ENCODE measurements around the gene LNPEP. TPM values are rescaled to one million over a fixed set of nuclear protein-coding genes. Genes with fewer than 3 reads are reported as not detected.

The LNPEP gene
- polyA plus RNA-seq (2013, experiment 1 of 2), result 10.2 TPM
- polyA plus RNA-seq (2013, experiment 2 of 2), result 10.3 TPM

DNA sequence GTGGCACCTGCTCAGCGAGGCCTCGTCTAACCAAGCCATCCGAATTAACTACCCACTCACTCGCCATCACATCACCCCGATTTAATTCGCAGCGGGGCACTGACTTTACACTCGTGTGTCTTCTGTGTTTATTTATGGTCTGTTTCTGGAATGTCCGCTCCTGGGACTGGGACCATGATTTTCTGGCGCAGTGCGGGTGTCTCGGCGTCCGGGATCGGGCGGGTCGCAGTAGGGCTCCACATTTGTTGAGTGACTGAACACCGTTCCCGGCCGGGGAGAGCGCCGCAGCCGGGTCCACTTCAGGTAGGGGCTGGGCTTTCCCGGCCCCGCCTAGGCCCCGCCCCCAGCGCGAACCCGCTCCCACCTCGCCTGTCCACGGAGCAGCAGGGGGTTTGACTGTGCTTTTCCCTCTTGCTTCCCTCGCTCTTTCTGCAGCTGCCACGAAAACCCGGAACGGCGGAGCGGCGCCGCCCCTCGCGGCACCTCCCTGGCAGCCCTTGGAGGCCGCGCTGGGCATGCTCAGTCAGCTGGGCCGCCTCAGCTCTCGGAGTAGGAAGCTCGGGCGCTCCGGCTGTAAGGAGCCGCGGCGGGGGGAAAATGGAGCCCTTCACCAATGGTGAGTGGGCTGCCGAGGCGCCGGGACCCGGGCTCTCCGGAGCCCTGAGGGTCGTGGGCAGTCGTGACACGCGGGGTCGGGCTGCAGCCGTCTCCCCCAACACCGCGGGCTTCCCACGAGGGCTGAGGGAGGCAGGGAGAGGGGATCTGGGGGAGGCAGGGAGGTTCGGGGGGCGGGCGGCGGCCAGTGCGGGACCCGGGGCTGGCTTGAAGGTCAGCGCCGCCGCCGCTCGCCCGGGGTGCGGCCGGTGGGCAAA lies at the start of gene LNPEP:
LNPEP (plus strand) TSS at position 522 of the 872 bp plus-strand sequence; CDS start at position 598, 76 bp downstream.
- Histone ChIP-seq H4K91ac (ENCODE audit: low read length) (peak within 1 kb of the TSS; percentile 98), H4K8ac (ENCODE audit: low read length) (peak within 1 kb of the TSS; percentile 98), H3K27ac (ENCODE audit: low read length, poor library complexity, severe bottlenecking) (peak within 1 kb of the TSS; percentile 100), H3K9me3 (ENCODE audit: control insufficient read depth, low read length) (no peaks in the 10 kb centered on the region), H3K36me3 (ENCODE audit: control insufficient read depth in 1 of 2, insufficient read depth in 2 of 2, low read depth in 1 of 2, low read length in 2 of 2) (no peaks in the 10 kb centered on the region), H2BK120ac (ENCODE audit: low read depth, low read length) (peak within 1 kb of the TSS; percentile 90), H3K14ac (ENCODE audit: low read length in 2 of 2) (peak within 1 kb of the TSS; percentile 25 to 98), H3K4ac (ENCODE audit: low read depth in 1 of 2, low read length in 2 of 2) (peak within 1 kb of the TSS; percentile 5 to 90), H3K4me1 (ENCODE audit: control insufficient read depth, insufficient read depth, low read depth, low read length) (peaks cover 3% of the 10 kb centered on the region), H3K4me3 (ENCODE audit: insufficient read depth in 1 of 2, low read depth in 1 of 2, low read length in 2 of 2) (peak within 1 kb of the TSS; percentile 84 to 97), H2AFZ (ENCODE audit: low read depth, low read length) (peak within 1 kb of the TSS; percentile 94), H3K9ac (ENCODE audit: low read length) (peak within 1 kb of the TSS; percentile 95), H3K18ac (ENCODE audit: low read depth in 1 of 2, low read length in 2 of 2) (peak within 1 kb of the TSS; percentile 98), H3K23ac (ENCODE audit: low read length in 2 of 2) (peak within 1 kb of the TSS in 1 of 2 experiments; percentile 2), H2BK5ac (ENCODE audit: low read depth, low read length, poor library complexity, severe bottlenecking) (peak within 1 kb of the TSS; percentile 95), H2BK15ac (ENCODE audit: low read depth, poor library complexity, severe bottlenecking) (peak within 1 kb of the TSS; percentile 95), H3K27me3 (ENCODE audit: control insufficient read depth in 1 of 2, insufficient read depth in 1 of 2, low read length in 2 of 2) (no peaks in the 10 kb centered on the region), H3K4me2 (ENCODE audit: low read length, poor library complexity, severe bottlenecking) (peak within 1 kb of the TSS; percentile 89), H3K79me1 (replicated peaks; ENCODE audit: low read length, poor library complexity, severe bottlenecking) (peaks cover 5% of the 10 kb centered on the region), H2BK12ac (ENCODE audit: low read length in 2 of 2) (peak within 1 kb of the TSS; percentile 89 to 97), H2AK5ac (ENCODE audit: low read length, severe bottlenecking) (peak within 1 kb of the TSS; percentile 16)
- WGBS, result under 1% methylated on average over 68 of the region's 79 CpGs
- DNase-seq, result peak; percentile 98

DNA sequence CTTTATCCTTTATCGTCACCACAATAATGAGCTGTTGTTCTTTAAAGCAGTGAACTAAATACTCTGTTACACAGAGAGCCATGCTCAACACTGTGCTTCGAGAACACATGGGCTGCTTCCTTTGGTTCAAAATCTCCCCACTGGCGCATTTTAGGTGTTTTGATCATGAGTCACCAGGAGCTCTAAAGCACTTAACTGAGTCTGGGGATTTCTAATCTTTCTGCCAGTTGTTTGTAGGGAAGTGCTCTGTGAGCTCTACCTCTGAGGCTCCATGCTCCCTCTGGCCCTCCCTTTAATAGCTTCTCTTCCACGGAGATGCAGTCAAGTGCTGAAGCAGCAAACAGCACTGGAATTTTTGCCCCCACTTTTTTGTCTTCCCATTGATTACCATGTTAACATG lies 42.5 kb upstream of the LNPEP start:
- Histone ChIP-seq H3K4me3 (ENCODE audit: insufficient read depth in 1 of 2, low read depth in 1 of 2, low read length in 2 of 2) (no peak overlapping the region), H3K9me3 (ENCODE audit: control insufficient read depth, low read length) (no peaks in the 10 kb centered on the region), H3K14ac (ENCODE audit: low read length in 2 of 2) (no peak overlapping the region), H2BK5ac (ENCODE audit: low read depth, low read length, poor library complexity, severe bottlenecking) (no peak overlapping the region), H2AFZ (ENCODE audit: low read depth, low read length) (no peak overlapping the region), H3K9ac (ENCODE audit: low read length) (no peak overlapping the region), H2BK15ac (ENCODE audit: low read depth, poor library complexity, severe bottlenecking) (no peak overlapping the region), H3K27ac (ENCODE audit: low read length, poor library complexity, severe bottlenecking) (peak overlapping the region; percentile 17), H3K79me1 (replicated peaks; ENCODE audit: low read length, poor library complexity, severe bottlenecking) (peaks cover 1% of the 10 kb centered on the region), H4K8ac (ENCODE audit: low read length) (no peak overlapping the region), H2BK120ac (ENCODE audit: low read depth, low read length) (no peak overlapping the region), H4K91ac (ENCODE audit: low read length) (no peak overlapping the region), H3K4ac (ENCODE audit: low read depth in 1 of 2, low read length in 2 of 2) (peak overlapping the region in 1 of 2 experiments; percentile 24), H3K27me3 (ENCODE audit: control insufficient read depth in 1 of 2, insufficient read depth in 1 of 2, low read length in 2 of 2) (no peaks in the 10 kb centered on the region), H3K4me1 (ENCODE audit: control insufficient read depth, insufficient read depth, low read depth, low read length) (peaks cover 3% of the 10 kb centered on the region), H2BK12ac (ENCODE audit: low read length in 2 of 2) (no peak overlapping the region), H3K36me3 (ENCODE audit: control insufficient read depth in 1 of 2, insufficient read depth in 2 of 2, low read depth in 1 of 2, low read length in 2 of 2) (peaks cover 6 to 82% of the 10 kb centered on the region in 2 experiments), H3K4me2 (ENCODE audit: low read length, poor library complexity, severe bottlenecking) (no peak overlapping the region), H3K18ac (ENCODE audit: low read depth in 1 of 2, low read length in 2 of 2) (no peak overlapping the region), H3K23ac (ENCODE audit: low read length in 2 of 2) (no peak overlapping the region), H2AK5ac (ENCODE audit: low read length, severe bottlenecking) (no peak overlapping the region)
- DNase-seq, result peak; percentile 81
- 23% methylated on average over 4 of the region's 4 CpGs for WGBS

DNA sequence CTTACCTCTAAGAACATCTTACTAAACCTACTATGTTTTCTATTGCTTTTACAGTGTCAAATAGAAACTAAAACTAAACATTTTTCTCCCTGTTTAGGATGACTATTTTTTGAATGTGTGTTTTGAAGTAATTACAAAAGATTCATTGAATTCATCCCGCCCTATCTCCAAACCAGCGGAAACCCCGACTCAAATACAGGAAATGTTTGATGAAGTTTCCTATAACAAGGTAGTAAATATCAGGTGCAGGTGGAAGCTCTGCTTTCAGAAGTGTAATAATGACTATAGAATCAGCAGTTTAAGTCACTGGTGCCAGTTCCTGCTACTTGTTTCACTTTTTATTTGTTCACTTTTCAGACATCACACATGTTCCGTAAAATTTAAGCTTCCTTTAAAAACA lies 39.6 kb upstream of the LNPEP start:
- Histone ChIP-seq H3K27me3 (ENCODE audit: control insufficient read depth in 1 of 2, insufficient read depth in 1 of 2, low read length in 2 of 2) (no peaks in the 10 kb centered on the region), H3K27ac (ENCODE audit: low read length, poor library complexity, severe bottlenecking) (no peak overlapping the region), H4K91ac (ENCODE audit: low read length) (no peak overlapping the region), H3K9me3 (ENCODE audit: control insufficient read depth, low read length) (no peaks in the 10 kb centered on the region), H2BK5ac (ENCODE audit: low read depth, low read length, poor library complexity, severe bottlenecking) (no peak overlapping the region), H3K4me2 (ENCODE audit: low read length, poor library complexity, severe bottlenecking) (no peak overlapping the region), H3K14ac (ENCODE audit: low read length in 2 of 2) (no peak overlapping the region), H4K8ac (ENCODE audit: low read length) (no peak overlapping the region), H3K23ac (ENCODE audit: low read length in 2 of 2) (no peak overlapping the region), H3K18ac (ENCODE audit: low read depth in 1 of 2, low read length in 2 of 2) (no peak overlapping the region), H3K4ac (ENCODE audit: low read depth in 1 of 2, low read length in 2 of 2) (no peak overlapping the region), H3K9ac (ENCODE audit: low read length) (no peak overlapping the region), H3K79me1 (replicated peaks; ENCODE audit: low read length, poor library complexity, severe bottlenecking) (peaks cover 1% of the 10 kb centered on the region), H2AFZ (ENCODE audit: low read depth, low read length) (no peak overlapping the region), H2BK15ac (ENCODE audit: low read depth, poor library complexity, severe bottlenecking) (no peak overlapping the region), H3K36me3 (ENCODE audit: control insufficient read depth in 1 of 2, insufficient read depth in 2 of 2, low read depth in 1 of 2, low read length in 2 of 2) (peaks cover 3 to 78% of the 10 kb centered on the region in 2 experiments), H2BK12ac (ENCODE audit: low read length in 2 of 2) (no peak overlapping the region), H2BK120ac (ENCODE audit: low read depth, low read length) (no peak overlapping the region), H3K4me3 (ENCODE audit: insufficient read depth in 1 of 2, low read depth in 1 of 2, low read length in 2 of 2) (no peak overlapping the region), H3K4me1 (ENCODE audit: control insufficient read depth, insufficient read depth, low read depth, low read length) (peaks cover 3% of the 10 kb centered on the region), H2AK5ac (ENCODE audit: low read length, severe bottlenecking) (no peak overlapping the region)
- DNase-seq, result no peak
- WGBS, result 100% methylated on average over 3 of the region's 4 CpGs

DNA sequence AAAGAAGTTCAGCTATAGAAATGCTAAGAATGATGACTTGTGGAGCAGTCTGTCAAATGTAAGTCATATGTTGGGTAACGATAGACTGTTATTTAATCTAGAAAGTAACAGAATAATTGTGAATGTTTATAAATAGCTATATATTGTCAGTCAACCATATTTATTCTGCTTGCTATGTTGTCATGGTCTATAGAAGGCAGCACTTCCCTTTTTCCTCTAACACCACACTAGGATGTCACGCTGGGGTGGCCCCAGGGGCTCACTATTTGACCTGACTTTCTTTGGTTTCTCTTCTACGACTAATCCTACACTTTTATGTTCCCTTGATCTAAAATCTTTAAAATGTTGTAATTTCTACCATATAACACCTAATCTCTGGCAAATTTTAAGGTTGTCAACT lies 39.1 kb upstream of the LNPEP start:
- Histone ChIP-seq H3K27ac (ENCODE audit: low read length, poor library complexity, severe bottlenecking) (no peak overlapping the region), H2BK15ac (ENCODE audit: low read depth, poor library complexity, severe bottlenecking) (no peak overlapping the region), H3K18ac (ENCODE audit: low read depth in 1 of 2, low read length in 2 of 2) (no peak overlapping the region), H2BK5ac (ENCODE audit: low read depth, low read length, poor library complexity, severe bottlenecking) (no peak overlapping the region), H3K23ac (ENCODE audit: low read length in 2 of 2) (no peak overlapping the region), H3K36me3 (ENCODE audit: control insufficient read depth in 1 of 2, insufficient read depth in 2 of 2, low read depth in 1 of 2, low read length in 2 of 2) (peaks cover 3 to 83% of the 10 kb centered on the region in 2 experiments), H3K4me2 (ENCODE audit: low read length, poor library complexity, severe bottlenecking) (no peak overlapping the region), H4K91ac (ENCODE audit: low read length) (no peak overlapping the region), H3K4me3 (ENCODE audit: insufficient read depth in 1 of 2, low read depth in 1 of 2, low read length in 2 of 2) (no peak overlapping the region), H3K4me1 (ENCODE audit: control insufficient read depth, insufficient read depth, low read depth, low read length) (peaks cover 3% of the 10 kb centered on the region), H3K14ac (ENCODE audit: low read length in 2 of 2) (no peak overlapping the region), H2BK120ac (ENCODE audit: low read depth, low read length) (no peak overlapping the region), H3K79me1 (replicated peaks; ENCODE audit: low read length, poor library complexity, severe bottlenecking) (peaks cover 1% of the 10 kb centered on the region), H2BK12ac (ENCODE audit: low read length in 2 of 2) (no peak overlapping the region), H4K8ac (ENCODE audit: low read length) (no peak overlapping the region), H3K9ac (ENCODE audit: low read length) (no peak overlapping the region), H2AK5ac (ENCODE audit: low read length, severe bottlenecking) (no peak overlapping the region), H2AFZ (ENCODE audit: low read depth, low read length) (no peak overlapping the region), H3K4ac (ENCODE audit: low read depth in 1 of 2, low read length in 2 of 2) (no peak overlapping the region), H3K9me3 (ENCODE audit: control insufficient read depth, low read length) (no peaks in the 10 kb centered on the region), H3K27me3 (ENCODE audit: control insufficient read depth in 1 of 2, insufficient read depth in 1 of 2, low read length in 2 of 2) (no peaks in the 10 kb centered on the region)
- WGBS, result 82% methylated on average over 1 of the region's 3 CpGs
- DNase-seq, result no peak

Measured in mesenchymal stem cell (in vitro differentiated cells and primary cell).